ENCODE results near the gene PHETA1.

The PHETA1 gene, protein sequence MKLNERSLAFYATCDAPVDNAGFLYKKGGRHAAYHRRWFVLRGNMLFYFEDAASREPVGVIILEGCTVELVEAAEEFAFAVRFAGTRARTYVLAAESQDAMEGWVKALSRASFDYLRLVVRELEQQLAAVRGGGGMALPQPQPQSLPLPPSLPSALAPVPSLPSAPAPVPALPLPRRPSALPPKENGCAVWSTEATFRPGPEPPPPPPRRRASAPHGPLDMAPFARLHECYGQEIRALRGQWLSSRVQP

DNA sequence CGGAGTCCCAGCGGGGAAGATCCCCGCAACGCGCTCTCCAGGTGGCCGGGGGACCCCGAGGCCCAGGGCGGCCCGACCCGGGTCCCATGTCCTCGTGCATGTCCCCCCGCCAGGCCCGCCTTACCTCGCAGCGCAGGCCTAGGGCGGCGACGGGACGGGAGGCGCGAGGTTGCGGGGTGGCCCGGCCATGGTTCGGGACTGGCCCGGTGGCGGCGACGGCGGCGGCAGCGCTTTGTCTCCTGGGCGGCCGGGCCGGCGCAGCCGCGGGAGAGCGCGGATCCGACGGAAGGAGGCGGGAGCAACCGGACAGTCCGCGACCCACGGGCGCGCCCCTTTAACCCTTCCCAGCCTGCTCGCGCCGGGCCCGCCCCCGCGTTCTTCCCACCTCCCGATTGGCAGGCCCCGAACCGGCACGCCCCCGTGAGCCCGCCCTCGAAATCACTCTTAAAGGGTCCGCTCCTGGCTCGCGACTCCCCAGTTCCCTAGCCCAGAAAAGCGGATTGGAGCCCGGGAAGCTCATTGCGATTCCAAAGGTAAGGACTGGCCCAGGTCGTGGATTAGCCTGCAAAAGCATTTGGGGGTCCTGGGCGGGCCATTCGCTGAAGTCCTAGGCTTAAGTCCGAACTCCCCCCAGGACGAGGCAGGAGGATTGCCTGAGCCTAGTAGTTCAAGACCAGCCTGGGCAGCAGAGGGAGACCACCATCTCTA is at the start of gene PHETA1:
PHETA1 (minus strand) TSS at position 308 of the 708 bp plus-strand sequence. CDS start 5,668 bp downstream, outside the sequence.
- peak; percentile 70 for DNase-seq

DNA sequence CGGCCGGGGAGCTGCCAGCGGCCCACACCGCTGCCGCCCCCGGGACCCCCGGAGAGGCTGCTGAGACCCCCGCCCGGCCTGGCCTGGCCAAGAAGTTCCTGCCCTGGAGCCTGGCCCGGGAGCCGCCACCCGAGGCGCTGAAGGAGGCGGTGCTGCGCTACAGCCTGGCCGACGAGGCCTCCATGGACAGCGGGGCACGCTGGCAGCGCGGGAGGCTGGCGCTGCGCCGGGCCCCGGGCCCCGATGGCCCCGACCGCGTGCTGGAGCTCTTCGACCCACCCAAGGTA is 49.6 kb upstream of the PHETA1 start:
- no peak for DNase-seq

DNA sequence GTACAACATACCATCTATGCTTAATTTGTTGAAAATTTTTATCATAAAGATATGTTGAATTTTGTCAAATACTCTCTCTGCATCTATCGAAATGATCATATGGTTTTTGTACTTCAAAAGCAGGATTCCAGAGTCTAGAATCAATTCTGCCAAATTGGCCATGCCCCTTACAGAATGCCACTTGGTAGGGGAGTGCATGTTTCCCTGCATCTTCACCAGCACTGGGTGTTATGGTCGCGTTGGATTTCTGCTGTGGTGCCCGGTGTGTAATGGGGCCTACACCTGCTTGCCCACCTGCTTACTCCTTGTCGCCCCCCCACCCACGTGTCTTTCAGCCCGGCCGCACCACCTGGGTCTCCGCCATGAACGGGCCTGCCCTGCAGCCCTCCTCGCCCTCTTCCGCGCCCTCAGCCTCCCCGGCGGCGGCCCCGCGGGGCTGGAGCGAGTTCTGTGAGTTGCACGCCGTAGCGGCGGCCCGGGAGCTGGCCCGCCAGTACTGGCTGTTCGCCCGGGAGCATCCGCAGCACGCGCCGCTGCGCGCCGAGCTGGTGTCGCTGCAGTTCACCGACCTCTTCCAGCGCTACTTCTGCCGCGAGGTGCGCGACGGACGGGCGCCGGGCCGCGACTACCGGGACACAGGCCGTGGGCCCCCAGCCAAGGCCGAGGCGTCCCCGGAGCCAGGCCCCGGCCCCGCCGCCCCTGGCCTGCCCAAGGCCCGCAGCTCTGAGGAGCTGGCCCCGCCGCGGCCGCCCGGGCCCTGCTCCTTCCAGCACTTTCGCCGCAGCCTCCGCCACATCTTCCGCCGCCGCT is 49.1 kb upstream of the PHETA1 start:
- no peak for DNase-seq

DNA sequence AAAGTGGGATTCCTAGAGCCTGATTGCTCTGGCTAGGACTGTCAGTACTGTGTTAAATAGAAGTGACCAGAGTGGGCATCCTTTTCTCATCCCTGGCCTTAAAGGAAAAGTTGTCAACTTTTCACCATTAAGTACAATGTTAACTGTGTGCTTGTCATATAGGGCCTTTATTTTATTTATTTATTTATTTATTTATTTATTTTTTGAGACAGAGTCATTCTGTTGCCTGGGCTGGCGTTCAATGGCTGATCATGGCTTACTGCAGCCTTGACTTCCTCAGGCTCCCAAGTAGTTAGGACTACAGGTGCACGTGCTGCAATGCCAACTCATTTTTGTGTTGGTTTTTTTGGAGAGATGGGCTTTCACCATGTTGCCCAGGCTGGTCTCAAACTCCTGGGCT is 48.4 kb upstream of the PHETA1 start:
- DNase-seq: no peak

DNA sequence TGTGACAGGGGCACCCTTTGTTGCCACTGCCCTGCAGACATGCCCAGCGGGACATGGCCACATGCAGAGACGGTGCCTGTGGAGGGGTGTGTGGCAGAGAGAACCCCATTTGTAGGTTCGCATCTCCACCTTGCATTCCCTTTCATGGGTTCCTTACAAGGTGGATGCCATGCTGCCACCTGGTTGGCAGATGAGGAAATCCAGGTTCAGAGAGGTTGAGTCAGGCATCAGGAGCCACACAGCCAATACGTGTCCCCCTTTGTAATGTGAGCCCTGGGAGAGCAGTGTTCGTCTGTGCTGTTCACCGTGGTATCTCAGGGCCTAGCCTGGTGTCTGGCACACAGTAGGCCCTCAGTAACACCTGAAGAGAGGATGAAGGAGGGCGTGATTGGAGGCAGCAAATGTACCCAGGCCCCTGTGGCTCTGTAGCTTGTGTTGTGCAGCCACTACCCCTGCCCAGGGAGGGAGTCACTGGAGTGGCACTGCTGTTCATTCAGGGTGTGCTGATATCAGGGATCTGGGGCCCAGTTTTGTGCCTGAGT is 45.9 kb upstream of the PHETA1 start:
- DNase-seq: no peak

DNA sequence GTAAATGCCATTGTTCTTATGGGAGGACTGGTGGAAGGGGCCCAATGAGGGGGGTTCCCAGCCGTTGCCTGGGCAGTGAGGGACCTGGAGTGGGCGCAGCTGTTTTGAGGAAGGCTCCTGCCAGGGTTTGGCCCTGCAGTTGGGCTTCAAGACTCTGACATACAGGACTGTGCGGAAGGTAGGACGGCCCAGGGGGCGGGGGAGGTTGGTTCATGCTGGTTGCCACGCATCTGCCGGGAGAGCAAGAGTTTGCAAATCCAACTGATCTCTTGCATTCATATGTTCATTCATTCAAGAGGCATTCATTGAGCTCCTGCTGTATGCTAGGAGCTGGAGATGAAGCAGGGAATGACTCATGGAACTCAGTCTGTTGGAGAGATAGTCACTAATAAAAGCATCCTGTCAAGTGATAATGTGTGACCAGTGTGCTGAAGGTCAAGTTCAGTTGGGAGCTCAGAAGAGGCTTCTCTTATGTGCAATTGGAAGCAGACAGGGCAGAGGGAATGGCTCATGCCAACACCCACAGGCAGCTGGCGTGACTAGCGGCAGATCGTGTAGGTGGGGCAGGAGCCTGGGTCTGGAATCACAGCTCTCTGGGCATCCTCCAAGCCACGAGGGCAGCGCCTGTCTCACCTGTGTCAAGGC is 44.7 kb upstream of the PHETA1 start:
- no peak for DNase-seq

DNA sequence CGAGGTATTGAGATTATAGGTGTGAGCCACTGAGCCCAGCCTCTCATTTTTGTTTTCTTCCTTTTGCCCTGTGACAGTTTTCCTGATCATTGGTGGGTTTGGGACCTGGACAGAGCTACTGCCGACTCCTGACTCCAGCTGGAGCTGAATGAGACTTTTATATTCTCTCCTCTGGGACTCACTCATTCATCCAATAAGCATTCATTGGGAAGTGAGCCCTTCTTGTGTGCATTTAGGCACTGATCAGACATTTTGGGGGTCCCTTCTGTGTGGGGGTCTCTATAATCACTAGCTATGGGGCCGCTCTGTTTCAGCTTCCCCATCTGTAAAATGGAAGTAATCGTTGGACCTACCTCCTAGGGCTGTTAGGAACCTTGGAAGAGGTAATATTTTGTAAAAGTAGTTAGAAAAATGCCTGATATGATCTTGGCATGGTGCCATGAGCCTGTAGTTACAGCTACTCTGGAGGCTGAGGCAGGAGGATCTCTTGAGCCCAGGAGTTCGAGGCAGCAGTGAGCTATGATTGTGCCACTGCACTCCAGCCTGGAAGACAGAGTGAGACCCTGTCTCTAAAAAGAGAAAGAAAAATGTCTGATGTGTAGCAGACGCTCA is 44.0 kb upstream of the PHETA1 start:
- no peak for DNase-seq

DNA sequence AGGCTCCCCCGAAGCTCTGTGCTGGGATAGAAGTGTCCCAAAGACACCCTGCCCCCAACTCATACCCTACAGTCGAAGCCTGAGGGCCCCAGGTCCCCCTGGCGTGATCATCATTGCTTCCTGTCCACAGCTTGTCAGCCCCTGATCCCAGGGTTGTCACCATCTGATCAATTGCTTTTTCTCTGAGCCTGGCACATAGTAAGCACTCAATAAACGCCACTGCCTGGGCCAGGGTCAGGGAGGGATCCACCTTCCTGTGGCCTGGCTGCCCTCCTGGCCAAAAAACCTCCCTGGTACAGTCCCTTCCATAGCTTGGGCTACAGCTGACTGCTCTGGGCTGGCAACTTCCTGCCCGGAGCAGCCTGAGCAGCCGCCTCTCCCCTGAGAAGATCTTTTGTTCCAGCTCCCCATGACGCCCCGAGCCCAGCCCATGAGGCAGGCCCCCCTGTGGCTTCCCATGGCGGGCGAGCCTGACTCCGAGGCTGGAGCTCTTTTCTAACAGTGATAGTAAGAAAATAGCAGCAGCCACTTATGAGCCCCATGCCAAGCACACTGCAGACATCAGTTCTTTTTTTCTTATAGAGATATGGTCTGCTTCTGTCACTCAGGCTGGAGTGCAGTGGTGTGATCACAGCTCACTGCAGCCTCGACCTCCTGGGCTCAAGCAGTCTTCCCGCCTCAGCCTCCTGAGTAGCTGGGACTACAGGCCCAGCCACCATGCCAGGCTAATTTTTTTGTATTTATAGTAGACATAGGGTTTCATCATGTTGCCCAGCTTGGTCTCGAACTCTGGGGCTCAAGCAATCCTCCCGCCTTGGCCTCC is 43.3 kb upstream of the PHETA1 start:
- DNase-seq: no peak

DNA sequence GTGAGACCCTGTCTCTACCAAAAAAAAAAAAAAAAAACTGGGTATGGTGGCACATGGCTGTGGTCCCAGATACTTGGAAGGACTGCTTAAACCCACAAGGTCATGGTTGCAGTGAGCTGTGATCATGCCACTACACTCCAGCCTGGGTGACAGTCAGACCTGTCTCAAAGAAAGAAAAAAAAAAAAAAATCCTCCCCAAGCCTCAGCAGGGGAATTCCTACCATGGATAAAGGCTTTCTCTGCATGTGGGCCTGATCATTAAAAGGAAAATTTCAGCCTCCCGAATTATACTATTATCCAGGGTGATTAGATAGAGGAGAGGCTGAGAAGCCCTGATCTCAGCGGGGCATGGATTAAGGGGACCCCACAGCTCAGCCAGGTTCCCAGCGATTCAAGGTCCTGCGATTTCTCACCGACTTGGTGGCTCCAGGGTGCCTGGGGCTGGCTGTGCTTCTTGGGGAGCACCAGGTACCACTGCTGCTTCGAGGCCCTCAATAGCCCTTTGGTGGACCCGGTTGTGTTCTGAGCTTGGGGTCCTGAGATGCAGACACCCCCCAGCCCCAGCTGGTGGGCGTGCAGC is 42.4 kb upstream of the PHETA1 start:
- DNase-seq: no peak

DNA sequence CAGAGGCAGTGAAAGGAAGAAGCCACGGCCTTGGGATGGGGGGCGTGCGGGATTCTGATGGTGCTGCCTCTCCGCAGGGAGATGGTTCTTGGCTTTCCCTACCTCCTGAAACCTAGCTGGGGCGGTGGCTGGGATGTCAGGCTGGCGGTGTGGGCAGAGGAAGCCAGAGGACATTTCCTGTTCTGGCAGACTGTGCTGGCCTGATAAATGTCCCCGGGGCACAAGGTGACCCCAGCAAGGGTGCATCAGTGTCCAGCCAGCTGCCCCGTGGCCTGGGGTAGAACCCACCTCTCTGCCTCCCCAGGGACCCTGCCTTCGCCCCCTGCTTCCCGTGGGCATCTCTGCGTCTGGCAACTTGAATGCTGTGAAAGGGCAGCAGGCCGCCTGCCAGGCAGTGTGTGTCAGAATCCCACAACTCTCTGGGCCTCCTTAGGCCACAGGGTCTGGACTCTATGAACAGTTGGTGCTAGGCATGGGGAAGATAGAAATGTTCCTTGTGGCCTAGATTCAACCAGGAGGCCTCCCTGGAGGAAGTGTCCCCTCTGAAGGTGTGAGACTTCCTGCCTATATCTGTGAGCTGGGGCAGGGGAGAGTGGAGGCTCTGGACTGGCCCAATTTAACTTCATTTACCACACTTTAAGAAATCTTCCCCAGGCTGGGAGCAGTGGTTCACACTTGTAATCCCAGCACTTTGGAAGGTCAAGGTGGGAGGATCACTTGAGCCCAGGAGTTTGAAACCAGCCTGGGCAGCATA is 41.7 kb upstream of the PHETA1 start:
- DNase-seq: no peak

DNA sequence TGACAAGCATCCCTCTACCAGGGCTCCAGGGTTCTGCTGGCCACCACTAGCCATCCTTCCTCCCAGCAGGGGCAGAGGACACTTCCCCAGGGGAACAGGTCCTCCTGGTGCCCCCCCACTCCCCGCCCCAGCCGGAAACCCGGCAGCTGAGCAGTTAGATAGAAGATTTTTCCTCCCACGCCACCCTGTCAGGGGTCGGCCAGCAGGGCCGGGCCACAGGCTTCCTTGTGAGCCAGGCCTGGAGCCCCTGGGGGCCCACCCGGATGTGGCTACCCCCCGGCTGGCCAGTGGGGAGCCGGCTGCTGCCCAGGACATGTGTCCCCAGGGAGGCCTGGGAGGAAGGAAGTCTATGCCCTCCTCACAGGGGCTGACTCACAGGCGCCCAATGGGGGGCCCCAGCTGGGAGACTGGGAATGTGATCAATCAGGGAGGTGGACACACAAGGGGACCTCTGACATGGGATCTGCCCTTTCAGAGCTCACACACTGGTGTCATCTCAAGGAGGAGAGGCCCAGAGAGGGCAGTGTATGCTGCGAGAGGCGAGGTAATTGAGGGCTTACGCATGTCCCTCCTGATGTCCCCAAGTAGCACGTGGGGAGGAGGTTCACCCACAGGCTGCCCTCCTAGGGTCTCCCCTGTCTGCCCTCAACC is 41.0 kb upstream of the PHETA1 start:
- DNase-seq: peak; percentile 46

DNA sequence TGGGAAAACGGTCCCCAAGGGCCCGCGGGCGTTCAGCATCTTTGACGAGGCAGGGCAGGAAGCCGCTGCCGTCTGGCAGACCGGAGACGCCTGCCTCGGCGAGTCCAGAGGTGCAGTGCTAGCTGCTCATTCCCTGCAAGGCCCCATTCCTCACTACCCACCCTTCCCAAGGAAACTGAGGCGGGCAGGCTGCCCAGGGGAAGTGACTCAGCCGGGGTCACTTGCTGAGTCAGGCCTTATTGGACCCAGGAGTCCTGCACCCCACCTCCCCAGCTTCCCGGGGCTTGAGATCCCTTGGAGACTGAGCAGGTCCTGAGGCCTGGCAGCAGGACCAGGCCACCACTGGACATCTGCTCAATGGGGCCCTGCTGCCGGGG is 40.5 kb upstream of the PHETA1 start:
- no peak for DNase-seq

DNA sequence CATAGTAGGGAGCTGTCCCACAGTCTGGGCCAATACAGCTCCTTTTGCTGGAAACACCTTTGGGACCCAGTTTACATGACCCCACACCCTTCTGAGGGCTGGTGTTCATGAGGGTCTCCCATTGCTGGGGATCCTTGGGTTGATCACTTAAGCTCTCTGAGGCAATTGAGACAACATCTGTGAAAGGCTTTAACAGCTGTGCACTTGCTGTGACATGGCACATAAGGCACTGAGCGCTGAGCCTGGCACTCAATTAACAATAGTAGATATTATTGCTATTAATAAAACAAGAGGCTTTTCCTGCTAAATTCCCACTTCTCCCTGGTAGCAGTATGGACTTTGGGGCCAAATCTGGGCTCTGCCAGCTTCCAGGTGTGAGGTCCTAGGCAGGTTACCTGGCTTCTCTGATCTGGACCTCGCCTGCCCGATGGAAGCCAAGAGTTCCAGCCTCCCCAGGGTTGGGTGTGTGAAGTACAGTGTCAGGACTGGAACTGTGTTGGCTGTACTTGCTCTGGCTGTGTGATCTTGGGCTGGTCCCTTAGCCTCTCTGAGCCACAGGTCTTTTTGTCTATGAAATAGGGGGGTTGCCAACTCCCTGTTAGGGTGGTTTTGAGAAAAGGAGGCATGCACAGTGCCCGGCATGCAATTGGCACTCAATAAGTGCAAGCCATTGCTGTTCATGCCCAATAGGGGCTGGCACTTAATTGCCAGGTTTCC is 39.9 kb upstream of the PHETA1 start:
- no peak for DNase-seq

DNA sequence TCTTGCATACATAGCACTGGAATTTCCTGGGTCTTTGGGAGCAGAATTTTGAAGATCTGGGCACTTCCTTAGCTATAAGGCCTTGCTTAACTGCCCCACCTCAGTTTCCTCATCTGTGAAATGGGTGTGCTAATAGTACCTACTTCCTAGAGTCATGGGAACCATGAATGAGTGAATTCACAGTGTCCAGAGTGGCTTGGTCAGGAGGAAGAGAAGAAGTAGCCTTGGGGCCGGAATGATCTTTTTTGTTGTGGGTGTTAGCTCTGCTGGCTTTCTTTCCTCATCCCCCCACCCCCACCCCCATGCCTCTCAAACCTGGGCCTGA is 39.2 kb upstream of the PHETA1 start:
- DNase-seq: no peak

DNA sequence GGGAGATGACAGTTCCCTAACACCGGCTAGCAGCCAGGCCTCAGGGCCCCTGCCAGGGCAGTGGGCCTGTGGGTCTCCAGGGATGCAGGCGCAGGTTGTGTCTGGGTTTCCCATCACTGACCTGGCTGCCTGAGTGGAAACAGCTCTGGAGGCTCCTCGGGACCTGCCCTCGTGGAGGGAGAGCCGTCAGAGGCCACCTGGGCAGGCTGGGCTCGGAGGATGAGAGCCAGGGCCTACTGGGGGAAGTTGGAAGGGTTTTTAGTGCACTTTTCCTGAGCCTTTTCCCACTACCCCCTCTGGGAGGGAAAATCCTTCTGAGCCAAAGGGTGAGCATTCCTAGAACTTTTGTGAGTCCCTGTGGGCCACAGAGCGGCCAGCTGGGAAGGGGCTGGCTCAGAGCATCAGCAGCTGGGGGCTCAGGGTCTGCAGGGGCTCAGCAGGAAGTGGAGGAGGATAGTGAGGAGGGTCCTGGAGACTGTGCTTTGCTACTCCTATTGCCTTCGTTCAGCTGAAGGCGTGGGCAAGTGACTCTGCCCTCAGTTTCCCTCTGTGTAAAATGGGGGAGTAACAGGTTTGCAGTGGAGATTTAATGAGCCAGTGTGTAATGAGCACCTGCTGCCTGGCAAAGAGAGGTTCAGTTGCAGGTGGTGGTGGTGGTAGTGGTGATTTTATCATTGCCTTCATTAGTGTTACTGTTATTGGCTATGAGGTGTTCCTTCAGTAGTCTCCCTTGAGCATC is 38.7 kb upstream of the PHETA1 start:
- no peak for DNase-seq

DNA sequence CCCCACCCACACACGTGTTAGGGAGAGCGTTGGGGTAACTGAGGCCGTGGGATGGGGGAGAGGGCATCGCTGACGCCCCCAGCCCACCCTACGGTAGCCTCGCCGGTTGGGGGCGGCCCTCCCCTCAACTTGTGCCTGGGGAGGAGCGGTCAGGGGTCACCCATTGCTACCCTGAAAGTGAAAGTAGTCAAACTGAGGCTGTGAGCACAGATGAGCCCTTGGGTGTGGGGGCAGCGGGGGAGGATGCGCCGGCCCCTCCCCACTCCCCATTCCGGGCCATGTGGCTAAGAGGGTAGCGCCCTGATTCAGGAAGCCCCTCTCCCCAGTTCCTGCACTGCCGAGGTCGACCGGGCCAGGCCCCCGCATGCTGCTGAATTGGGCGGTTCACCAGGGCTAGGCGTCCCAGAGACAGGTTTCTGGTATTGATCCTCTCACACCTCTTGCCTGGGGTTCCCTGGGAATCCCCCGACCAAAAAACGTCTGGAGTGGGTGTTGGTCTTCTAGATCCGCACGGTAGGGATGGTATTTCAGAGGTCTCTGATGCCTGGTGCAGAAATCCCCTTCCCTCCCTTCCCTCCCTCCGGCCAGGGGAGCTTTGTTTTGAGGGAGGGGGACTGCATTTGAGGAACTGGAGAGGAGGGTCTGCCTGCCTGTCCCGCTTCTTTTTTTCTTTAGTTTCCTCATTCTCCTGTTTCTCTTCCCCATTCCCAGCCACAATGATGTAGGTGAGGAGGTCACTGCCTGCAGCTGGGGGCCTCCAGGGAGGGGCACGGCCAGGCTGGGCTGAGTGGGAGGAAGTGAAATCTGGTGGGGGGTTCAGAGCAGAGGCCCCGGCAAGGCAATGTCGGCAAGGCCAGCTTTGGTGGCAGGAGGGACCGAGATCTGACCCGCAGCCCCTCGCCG is 37.8 kb upstream of the PHETA1 start:
- DNase-seq: peak; percentile 45

DNA sequence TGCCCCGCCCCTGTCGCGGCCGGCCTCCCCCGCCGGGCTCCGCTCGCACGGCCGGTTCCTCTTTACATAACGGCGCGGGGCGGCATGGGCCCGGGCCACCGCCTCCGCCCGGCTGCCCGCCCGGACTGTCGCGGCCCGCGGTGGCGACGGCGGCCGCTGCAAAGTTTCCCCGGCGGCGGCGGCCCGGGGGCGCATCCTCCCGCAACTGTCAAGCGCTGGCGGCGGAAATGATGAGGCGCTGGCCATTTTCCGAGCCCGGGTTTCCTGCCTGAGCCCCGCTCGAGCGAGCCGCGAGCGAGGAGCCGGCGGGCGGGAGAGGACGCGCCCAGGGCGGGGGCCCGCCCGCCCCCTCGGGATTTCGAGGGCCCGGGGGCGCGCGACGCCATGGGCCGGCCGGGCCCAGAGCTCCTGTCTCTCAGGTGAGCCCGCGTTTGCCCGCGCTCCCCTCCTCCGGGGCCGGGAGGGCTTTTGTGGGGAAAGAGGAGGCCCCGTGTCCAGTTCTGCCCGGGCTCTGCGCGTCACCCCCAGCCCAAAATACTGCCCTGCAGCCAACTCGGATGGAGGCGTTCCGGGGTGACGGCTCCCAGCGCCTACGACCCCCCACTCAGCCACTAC is 37.1 kb upstream of the PHETA1 start, which contains the start of gene SH2B3:
SH2B3 (plus strand) TSS at position 65 of the 615 bp plus-strand sequence. CDS start 12,223 bp downstream, outside the sequence.
- DNase-seq: peak; percentile 79
